Gastroesophageal sphincter (tissue), 4 donors: Measurements from ENCODE around the gene CD302. TPM values are rescaled to one million over a fixed set of nuclear protein-coding genes. Genes with fewer than 3 reads are reported as not detected.
A peak's percentile ranks its signal among the peaks of the same experiment; 100 is the strongest.

Experiments
- ATAC-seq: fragments of 150-250 bp; one replicate; pipeline ENCODE4 v1.9.1; 2016; ENCODE audit warnings: mild to moderate bottlenecking, moderate library complexity
- H3K27ac ChIP-seq, 4 donors: fragments of 200-600 bp; sonication (generic) in 3 of 4; 1 replicate in 3 of 4; 2 replicates in 1 of 4; pipeline ENCODE4 v1.5.1; 2016 to 2019
- H3K27me3 ChIP-seq: fragments of 200-600 bp; sonication (generic); one replicate; pipeline ENCODE4 v1.5.1; 2019
- H3K36me3 ChIP-seq, 2 donors: fragments of 200-600 bp; sonication (generic); one replicate each; pipeline ENCODE4 v1.5.1; 2019; ENCODE audit warnings: control low read depth in 1 of 2
- H3K4me1 ChIP-seq, 3 donors: fragments of 200-600 bp; sonication (generic); 1 replicate in 2 of 3; 2 replicates in 1 of 3; pipeline ENCODE4 v1.5.1; 2016 to 2019; ENCODE audit warnings: control low read depth in 2 of 3
- H3K4me3 ChIP-seq, 2 donors: fragments of 200-600 bp; sonication (generic); one replicate each; pipeline ENCODE4 v1.5.1; 2019; ENCODE audit warnings: mild to moderate bottlenecking in 1 of 2, moderate library complexity in 1 of 2
- H3K9me3 ChIP-seq, 3 donors: fragments of 200-600 bp; sonication (generic); one replicate each; pipeline ENCODE4 v1.5.1; 2017 to 2019; ENCODE audit warnings: control low read depth in 2 of 3
- CTCF ChIP-seq, 4 experiments: fragments of 200-600 bp in 2 of 4; fragments of 450-650 bp in 2 of 4; sonication (generic) in 1 of 4; IDR thresholded peaks; one replicate each; pipeline ENCODE4 v1.5.1; 2017 to 2019; ENCODE audit warnings: antibody characterized with exemption in 4 of 4, mild to moderate bottlenecking in 2 of 4, moderate library complexity in 2 of 4
- EP300 ChIP-seq: sonication (generic); formaldehyde crosslinking; IDR thresholded peaks from one replicate; pipeline ENCODE4 v1.6.1; 2017; ENCODE audit warnings: antibody characterized with exemption, mild to moderate bottlenecking
- POLR2A ChIP-seq, 2 donors: fragments of 450-650 bp; IDR thresholded peaks; one replicate each; pipeline ENCODE4 v1.6.1; 2017; ENCODE audit warnings: antibody characterized with exemption in 2 of 2, mild to moderate bottlenecking in 2 of 2, moderate library complexity in 1 of 2
- POLR2AphosphoS5 ChIP-seq: sonication (generic); formaldehyde crosslinking; IDR thresholded peaks from one replicate; pipeline ENCODE4 v1.6.1; 2017; ENCODE audit warnings: antibody characterized with exemption
- WGBS, 2 donors: methylation state at CpG; one replicate each; pipeline ENCODE4 v1.1.5; 2018; ENCODE audit warnings: low coverage in 1 of 2; 5-methylcytosine and 5-hydroxymethylcytosine counted together
- total RNA-seq, 4 donors: library from RNA; depleted of rRNA; stranded (reverse); fragments of >200 nt; gene quantifications; one replicate each; pipeline ENCODE4 v1.1.0, GENCODE V29; 2016

The CD302 gene
- total RNA-seq: 10 to 100 TPM; 19.0 to 60.0 (median 38.5) TPM

DNA sequence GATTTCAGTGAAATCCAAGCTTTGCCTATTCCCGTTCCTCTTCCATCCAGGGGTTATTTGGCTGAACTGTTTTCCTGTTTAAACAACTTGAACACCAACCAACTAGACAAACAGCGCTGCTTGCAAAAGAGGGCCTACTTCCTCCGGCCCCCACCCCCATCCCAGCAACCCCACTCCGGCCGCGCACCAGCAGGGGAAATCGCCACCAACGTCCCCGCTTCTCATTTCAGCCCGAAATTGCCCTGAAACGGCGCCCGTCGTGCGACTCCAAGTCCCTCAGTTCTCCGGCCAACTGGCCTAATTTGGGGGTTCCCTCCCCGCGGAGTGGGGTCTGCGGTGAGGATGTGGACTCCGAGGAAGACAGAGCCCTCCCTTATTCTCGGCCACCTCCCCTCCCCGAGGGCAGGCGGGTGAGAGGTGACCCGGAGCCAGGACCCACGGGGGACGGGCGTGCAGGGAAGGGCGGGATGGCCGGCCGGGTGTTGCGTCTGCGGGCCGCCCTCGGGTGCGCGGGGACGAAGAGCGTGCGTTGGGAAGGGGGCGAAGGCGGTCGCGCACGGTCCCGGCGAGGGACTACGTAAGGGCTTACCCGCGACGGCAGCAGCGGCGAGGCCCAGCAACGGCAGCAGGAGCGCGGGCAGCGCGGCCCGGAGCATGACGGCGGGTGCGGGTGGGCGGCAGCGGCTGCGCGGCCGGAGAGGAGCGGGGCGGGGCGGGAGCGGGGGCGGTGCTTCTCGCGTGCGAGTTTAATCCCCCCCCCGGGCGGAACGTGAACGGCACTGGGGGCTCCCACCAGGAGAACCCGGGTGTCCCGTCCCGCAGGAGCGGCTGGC lies at the start of gene CD302:
TSS of gene CD302 (minus strand) at position 666 of the 833 bp plus-strand sequence. CDS start at position 656, 10 bp downstream.
- TF ChIP-seq POLR2A (IDR thresholded peaks at IDR 0.05) (peak in 1 of 2 donors; percentile 53), POLR2AphosphoS5 (peak; percentile 25), CTCF (IDR thresholded peaks at IDR 0.05) (no peak)
- Histone ChIP-seq H3K9me3 (no peaks in the 10 kb centered on the region), H3K27ac (peak within 1 kb of the TSS; percentile 10 to 84 (median 80)), H3K4me3 (peak within 1 kb of the TSS; percentile 70 to 77), H3K27me3 (no peaks in the 10 kb centered on the region), H3K36me3 (no peaks in the 10 kb centered on the region), H3K4me1 (peaks cover 0 to 35% (median 0%) of the 10 kb centered on the region in 3 donors)
- peak; percentile 88 for ATAC-seq
- 0% methylated on average over 7 to 9 of the region's 82 CpGs for WGBS, 2 donors

GRCh38 chr2:159846564-159846963 lies 48.6 kb upstream of the CD302 start:
- Histone ChIP-seq H3K9me3 (no peaks in the 10 kb centered on the region), H3K4me1 (no peaks in the 10 kb centered on the region), H3K36me3 (no peaks in the 10 kb centered on the region), H3K4me3 (no peak overlapping the region), H3K27me3 (no peaks in the 10 kb centered on the region), H3K27ac (no peak overlapping the region)
- TF ChIP-seq EP300 (no peak), POLR2A (IDR thresholded peaks at IDR 0.05) (no peak), CTCF (IDR thresholded peaks at IDR 0.05) (no peak), POLR2AphosphoS5 (no peak)
- 45 to 66% methylated on average over 2 of the region's 2 CpGs for WGBS, 2 donors
- no peak for ATAC-seq

DNA sequence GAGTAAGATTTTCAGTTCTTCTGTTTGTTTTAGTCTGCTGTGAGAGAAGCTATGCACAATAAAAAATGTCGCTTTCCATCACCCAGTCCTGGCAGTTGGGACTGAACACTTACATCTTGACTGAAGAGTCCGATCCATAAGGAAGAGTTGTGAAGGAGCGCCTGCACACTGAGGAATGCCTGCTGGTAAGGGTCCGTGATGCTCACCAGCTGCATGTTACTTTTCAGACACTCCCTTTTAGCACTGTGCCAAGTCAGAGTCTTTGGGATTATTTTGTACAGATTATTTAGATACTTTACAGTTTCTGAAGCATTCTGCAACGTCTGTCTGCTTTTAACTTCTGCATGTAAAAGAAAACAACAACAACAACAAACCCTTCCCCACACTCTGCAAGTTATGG lies 42.6 kb upstream of the CD302 start:
- Histone ChIP-seq H3K27me3 (no peaks in the 10 kb centered on the region), H3K27ac (no peak overlapping the region), H3K36me3 (no peaks in the 10 kb centered on the region), H3K4me3 (no peak overlapping the region), H3K9me3 (no peaks in the 10 kb centered on the region), H3K4me1 (no peaks in the 10 kb centered on the region)
- 63 to 75% methylated on average over 1 to 5 of the region's 5 CpGs for whole genome bisulfite sequencing, 2 donors
- no peak for ATAC-seq
- TF ChIP-seq POLR2A (IDR thresholded peaks at IDR 0.05): no peak
- TF ChIP-seq EP300: no peak
- TF ChIP-seq POLR2AphosphoS5: no peak
- no peak for TF ChIP-seq CTCF (IDR thresholded peaks at IDR 0.05)

DNA sequence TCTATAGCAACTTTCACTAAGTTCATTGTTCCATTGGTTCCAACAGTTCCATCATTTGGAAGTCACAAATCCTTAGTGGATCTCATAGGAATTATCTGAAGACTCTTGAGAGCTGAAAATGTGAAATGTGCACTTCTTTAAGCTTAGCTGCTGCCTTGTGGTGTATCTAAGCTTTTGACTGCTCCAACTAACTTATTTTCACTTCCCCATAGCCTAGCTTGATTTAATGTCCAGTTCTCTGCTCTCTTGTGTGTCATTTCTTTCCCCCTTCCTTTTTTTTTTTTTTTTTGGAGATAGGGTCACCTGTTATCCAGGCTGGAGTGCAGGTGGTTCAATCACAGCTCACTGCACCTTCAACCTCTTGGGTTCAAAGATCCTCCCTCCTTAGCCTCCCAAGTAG lies 34.9 kb upstream of the CD302 start:
- H3K27me3 ChIP-seq: no peaks in the 10 kb centered on the region
- H3K36me3 ChIP-seq: no peaks in the 10 kb centered on the region
- ATAC-seq: no peak
- H3K4me1 ChIP-seq: no peaks in the 10 kb centered on the region
- no peaks in the 10 kb centered on the region for H3K9me3 ChIP-seq
- TF ChIP-seq POLR2A (IDR thresholded peaks at IDR 0.05) (no peak), CTCF (IDR thresholded peaks at IDR 0.05) (no peak), EP300 (no peak), POLR2AphosphoS5 (no peak)
- H3K27ac ChIP-seq: no peak overlapping the region
- H3K4me3 ChIP-seq: no peak overlapping the region

GRCh38 chr2:159832026-159832425 lies 34.0 kb upstream of the CD302 start:
- H3K4me3 ChIP-seq: no peak overlapping the region
- no peak for ATAC-seq
- H3K9me3 ChIP-seq: no peaks in the 10 kb centered on the region
- no peaks in the 10 kb centered on the region for H3K4me1 ChIP-seq
- no peaks in the 10 kb centered on the region for H3K36me3 ChIP-seq
- 56 to 90% methylated on average over 4 to 5 of the region's 7 CpGs for WGBS, 2 donors
- no peaks in the 10 kb centered on the region for H3K27me3 ChIP-seq
- H3K27ac ChIP-seq: no peak overlapping the region
- no peak for TF ChIP-seq POLR2AphosphoS5
- TF ChIP-seq EP300: no peak
- TF ChIP-seq POLR2A (IDR thresholded peaks at IDR 0.05): no peak
- no peak for TF ChIP-seq CTCF (IDR thresholded peaks at IDR 0.05)
